ENCODE data around the gene C4orf54.

DNA sequence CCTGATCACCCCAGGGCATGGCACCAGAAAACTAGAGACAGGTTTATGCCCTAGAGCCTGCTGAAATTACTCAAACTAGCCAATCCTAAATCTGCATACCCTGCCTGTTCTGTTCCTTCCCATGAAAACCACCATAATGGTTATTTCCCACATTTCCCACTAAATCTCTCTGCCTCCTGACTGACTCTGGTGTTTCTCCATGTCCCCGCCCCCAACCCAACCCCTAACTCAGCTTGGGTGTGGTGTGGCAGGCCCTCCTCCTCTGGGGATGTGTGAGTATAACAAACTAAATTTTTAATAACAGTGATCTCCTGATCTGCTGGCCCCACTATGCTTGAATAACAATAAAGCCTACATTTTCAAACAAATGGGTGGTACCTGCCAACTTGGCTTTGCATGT lies 35.5 kb upstream of the C4orf54 start:
- TF ChIP-seq CTCF (IDR thresholded peaks at IDR 0.05), result no peak
- no peak for TF ChIP-seq EP300 (IDR thresholded peaks at IDR 0.05)
- TF ChIP-seq POLR2A (IDR thresholded peaks at IDR 0.05), result no peak
